IMR-90 (cell line): ENCODE results near the gene AFAP1L1. TPM values are rescaled to one million over a fixed set of nuclear protein-coding genes. Genes with fewer than 3 reads are reported as not detected.

Experiments
- ATAC-seq: fragments of 200-7000 bp; cut with Tn5 transposase; 2 replicates; pipeline ENCODE4 v1.9.1; 2020; ENCODE audit warnings: low read depth, mild to moderate bottlenecking, moderate library complexity
- BruUV-seq: library from RNA; stranded (reverse); fragments of 400-500 nt; replicated peaks from 2 replicates; lab custom pipeline; 2021; lab: Mats Ljungman, UMichigan
- CTCF ChIA-PET: fragments of 300-600 bp; formaldehyde crosslinking; extraction: SDS; loops from one replicate; lab custom pipeline; 2021; ENCODE audit warnings: antibody characterized with exemption; lab: Yijun Ruan, JAX
- POLR2A ChIA-PET: fragments of 300-600 bp; sonication (Branson Sonifier 250); formaldehyde crosslinking; loops from one replicate; lab custom pipeline; 2022; ENCODE audit warnings: antibody characterized with exemption; ENCODE audit not compliant: unreplicated experiment; lab: Charles Lee
- DNase-seq: peaks from one replicate; pipeline ENCODE4 v3.0.0; 2013
- H2AFZ ChIP-seq: replicated peaks from 2 replicates; pipeline ENCODE3; 2013; ENCODE audit warnings: low read length, mild to moderate bottlenecking; ENCODE audit not compliant: poor library complexity
- H2AK5ac ChIP-seq: 2 replicates; pipeline ENCODE4 v1.6.1; 2013; ENCODE audit warnings: low read depth, low read length, inconsistent platforms
- H2AK9ac ChIP-seq: replicated peaks from 2 replicates; pipeline ENCODE3; 2013; ENCODE audit warnings: mild to moderate bottlenecking, low read depth, low read length, moderate library complexity; ENCODE audit not compliant: poor library complexity
- H2BK120ac ChIP-seq: 2 replicates; pipeline ENCODE4 v1.6.1; 2013; ENCODE audit warnings: low read depth, low read length, inconsistent platforms
- H2BK15ac ChIP-seq: 3 replicates; pipeline ENCODE4 v1.6.1; 2013; ENCODE audit warnings: low read depth, low read length, inconsistent platforms
- H2BK20ac ChIP-seq: 2 replicates; pipeline ENCODE4 v1.6.1; 2013; ENCODE audit warnings: low read depth, mild to moderate bottlenecking, inconsistent platforms, low read length, moderate library complexity
- H2BK5ac ChIP-seq: 2 replicates; pipeline ENCODE4 v1.6.1; 2013; ENCODE audit warnings: mild to moderate bottlenecking, low read depth, low read length, inconsistent platforms; ENCODE audit not compliant: poor library complexity, severe bottlenecking
- H3K14ac ChIP-seq: replicated peaks from 2 replicates; pipeline ENCODE4 v1.6.1; 2013; ENCODE audit warnings: low read depth, low read length, inconsistent platforms
- H3K18ac ChIP-seq: 2 replicates; pipeline ENCODE4 v1.6.1; 2013; ENCODE audit warnings: low read depth, low read length, control low read depth
- H3K23ac ChIP-seq: 2 replicates; pipeline ENCODE4 v1.6.1; 2013; ENCODE audit warnings: low read depth, low read length, inconsistent platforms
- H3K27ac ChIP-seq: 2 replicates; pipeline ENCODE4 v1.5.1; 2013; ENCODE audit warnings: mild to moderate bottlenecking, control low read depth, low read length; ENCODE audit not compliant: insufficient read depth
- H3K27me3 ChIP-seq: 2 replicates; pipeline ENCODE4 v1.6.1; 2013; ENCODE audit warnings: low read length; ENCODE audit not compliant: control insufficient read depth, insufficient read depth
- H3K36me3 ChIP-seq: 2 replicates; pipeline ENCODE4 v1.6.1; 2013; ENCODE audit warnings: low read length, mixed read lengths; ENCODE audit not compliant: control insufficient read depth, insufficient read depth
- H3K4ac ChIP-seq: 2 replicates; pipeline ENCODE4 v1.6.1; 2013; ENCODE audit warnings: low read depth, low read length, inconsistent platforms
- H3K4me1 ChIP-seq: 2 replicates; pipeline ENCODE4 v1.6.1; 2013; ENCODE audit warnings: low read length, mixed read lengths; ENCODE audit not compliant: control insufficient read depth, insufficient read depth
- H3K4me2 ChIP-seq: 2 replicates; pipeline ENCODE4 v1.6.1; 2013; ENCODE audit warnings: low read depth, mild to moderate bottlenecking, control low read depth, low read length, moderate library complexity
- H3K4me3 ChIP-seq: 2 replicates; pipeline ENCODE4 v1.5.1; 2013; ENCODE audit warnings: low read depth, mild to moderate bottlenecking, control low read depth, low read length, moderate library complexity; ENCODE audit not compliant: insufficient read depth
- H3K56ac ChIP-seq: 2 replicates; pipeline ENCODE4 v1.6.1; 2013; ENCODE audit warnings: low read length, inconsistent platforms; ENCODE audit not compliant: insufficient read depth; ENCODE audit errors: extremely low read depth
- H3K79me1 ChIP-seq, 2 experiments: 2 replicates each; pipeline ENCODE4 v1.6.1; 2013; ENCODE audit warnings: low read length in 2 of 2, inconsistent platforms in 1 of 2, low read depth in 1 of 2
- H3K9ac ChIP-seq: 2 replicates; pipeline ENCODE4 v1.6.1; 2013; ENCODE audit warnings: low read depth, low read length, control low read depth
- H3K9me1 ChIP-seq: 2 replicates; pipeline ENCODE4 v1.6.1; 2013; ENCODE audit warnings: low read length, inconsistent platforms; ENCODE audit not compliant: insufficient read depth
- H3K9me3 ChIP-seq: 2 replicates; pipeline ENCODE4 v1.6.1; 2013; ENCODE audit warnings: low read length; ENCODE audit not compliant: control insufficient read depth, insufficient read depth
- H4K20me1 ChIP-seq: 2 replicates; pipeline ENCODE4 v1.6.1; 2013; ENCODE audit warnings: low read length, inconsistent platforms; ENCODE audit not compliant: insufficient read depth
- H4K5ac ChIP-seq: 2 replicates; pipeline ENCODE4 v1.6.1; 2013; ENCODE audit warnings: mild to moderate bottlenecking, low read depth, low read length, control low read depth
- H4K8ac ChIP-seq, 2 experiments: 2 replicates each; pipeline ENCODE4 v1.6.1; 2013; ENCODE audit warnings: low read depth in 2 of 2, low read length in 2 of 2, control low read depth in 1 of 2, inconsistent platforms in 1 of 2
- H4K91ac ChIP-seq: 2 replicates; pipeline ENCODE4 v1.6.1; 2013; ENCODE audit warnings: low read depth, low read length, inconsistent platforms; ENCODE audit not compliant: insufficient read depth
- CEBPB ChIP-seq: IDR thresholded peaks from 2 replicates; pipeline ENCODE4 v1.6.1; 2012; ENCODE audit warnings: low read depth, low read length, improper control_type of control experiment
- CHD1 ChIP-seq: IDR thresholded peaks from 2 replicates; pipeline ENCODE4 v1.6.1; 2012; ENCODE audit warnings: low read depth, low read length, improper control_type of control experiment
- FOS ChIP-seq: fragments of 150-350 bp; IDR thresholded peaks from 2 replicates; pipeline ENCODE4 v1.6.1; 2016; ENCODE audit warnings: low read depth, low read length
- MAZ ChIP-seq: IDR thresholded peaks from 2 replicates; pipeline ENCODE4 v1.6.1; 2012; ENCODE audit warnings: low read depth, mild to moderate bottlenecking, low read length, improper control_type of control experiment, moderate library complexity, borderline replicate concordance
- NFE2L2 ChIP-seq: fragments of 150-350 bp; IDR thresholded peaks from 2 replicates; pipeline ENCODE4 v1.6.1; 2016; ENCODE audit warnings: low read depth, mild to moderate bottlenecking, low read length
- RAD21 ChIP-seq: IDR thresholded peaks from 2 replicates; pipeline ENCODE4 v1.6.1; 2012; ENCODE audit warnings: low read length, improper control_type of control experiment
- SMC3 ChIP-seq: fragments of 150-350 bp; IDR thresholded peaks from 2 replicates; pipeline ENCODE4 v1.6.1; 2016; ENCODE audit warnings: low read depth, mild to moderate bottlenecking, antibody characterized with exemption, low read length, moderate library complexity
- WGBS, 2 experiments: methylation state at CpG; one replicate each; pipeline versions ENCODE4 v1.1.5 to v1.1.7; 2013; ENCODE audit warnings: missing lambda C conversion rate in 2 of 2; ENCODE audit not compliant: insufficient read length in 1 of 2; ENCODE audit errors: extremely low coverage in 2 of 2; 5-methylcytosine and 5-hydroxymethylcytosine counted together
- dilution Hi-C: fragments of 300-500 bp; cut with HindIII; formaldehyde crosslinking; loops from one replicate; pipeline ENCODE4 v1.14.3; 2018; ENCODE audit warnings: low sequenced_read_pairs; ENCODE audit not compliant: unreplicated experiment
- in situ Hi-C: fragments of 300-500 bp; cut with MboI; formaldehyde crosslinking; loops from 3 replicates; pipeline ENCODE4 v1.14.3; 2019; ENCODE audit warnings: low sequenced_read_pairs, inconsistent platforms, mixed read lengths
- intact Hi-C: fragments of 100-400 bp; cut with micrococcal nuclease; formaldehyde crosslinking; loops from 2 replicates; pipeline ENCODE4 v1.10.0; 2022
- polyA plus RNA-seq, 3 experiments: library from polyadenylated mRNA; depleted of rRNA; stranded (reverse); fragments of >200 nt; gene quantifications; 2 replicates each; pipeline ENCODE4 v1.2.3, GENCODE V29; 2012; ENCODE audit warnings: low replicate concordance in 1 of 3
- total RNA-seq: library from RNA; depleted of rRNA; stranded (reverse); fragments of >200 nt; gene quantifications from 2 replicates; pipeline ENCODE4 v1.2.3, GENCODE V29; 2012
- TF ChIP-seq, protein P1 (sequence below): fragments of 150-350 bp; IDR thresholded peaks from 2 replicates; pipeline ENCODE4 v1.6.1; 2016; ENCODE audit warnings: low read depth, mild to moderate bottlenecking, low read length, moderate library complexity, borderline replicate concordance
- TF ChIP-seq, protein P2 (sequence below): conservative IDR thresholded peaks from 2 replicates; pipeline ENCODE4 v1.5.1; 2012; ENCODE audit warnings: mild to moderate bottlenecking, low read depth, low read length, improper control_type of control experiment

Gene AFAP1L1
- total and polyA plus RNA-seq, 2 of the 4 experiments (the other 2 are of a cell fraction), result 3.3 to 5.7 TPM

DNA sequence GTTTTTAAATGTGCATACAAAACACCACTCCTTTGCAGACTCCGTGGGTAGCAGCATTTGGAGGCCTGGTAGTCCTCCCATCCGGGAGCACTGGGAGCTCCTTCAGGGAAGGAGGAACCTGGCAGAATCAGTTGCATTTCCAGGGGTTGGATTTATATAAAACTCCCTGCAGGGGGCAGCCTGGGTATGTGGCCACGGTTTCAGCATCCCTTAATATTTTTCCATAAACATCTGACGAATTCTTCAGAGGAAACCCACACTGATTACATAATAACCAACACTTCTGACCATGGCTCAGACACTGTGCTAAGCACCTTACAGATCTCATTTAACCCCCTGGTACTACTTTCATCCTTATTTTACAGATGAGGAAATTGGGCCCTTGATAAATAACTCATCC is 6.1 kb upstream of the AFAP1L1 start:
- in situ Hi-C loops, result loop anchor here (10.0 kb wide), 1 partner anchor 531 kb away; no protein-coding TSS in a partner anchor
- DNase-seq, result peak; percentile 72

More for the DNA sequence above, 6.1 kb upstream of the AFAP1L1 start:
- H3K27me3 ChIP-seq, result no peaks in the 10 kb centered on the region
- H2BK15ac ChIP-seq, result no peak overlapping the region
- no peak overlapping the region for H2AK5ac ChIP-seq
- no peak overlapping the region for H4K5ac ChIP-seq
- H3K23ac ChIP-seq, result no peak overlapping the region
- no peak overlapping the region for H3K4me3 ChIP-seq
- no peak overlapping the region for H2BK20ac ChIP-seq
- H2BK5ac ChIP-seq, result no peak overlapping the region
- H3K9me1 ChIP-seq, result no peaks in the 10 kb centered on the region
- no peak overlapping the region for H3K18ac ChIP-seq
- H4K91ac ChIP-seq, result no peak overlapping the region
- H3K36me3 ChIP-seq, result no peaks in the 10 kb centered on the region
- H3K27ac ChIP-seq, result no peak overlapping the region
- no peak overlapping the region for H2AFZ ChIP-seq
- no peak overlapping the region for H3K56ac ChIP-seq
- peak; percentile 84 for ATAC-seq
- dilution Hi-C loops, result no loop called here
- H3K4ac ChIP-seq, result no peak overlapping the region
- no peak overlapping the region for H4K8ac ChIP-seq
- no peak overlapping the region for H2AK9ac ChIP-seq
- BruUV-seq, result no TSS peak
- ChIA-PET POLR2A (no interaction called here), CTCF (interaction anchor here (1.2 to 1.9 kb wide), 4 partner anchors 10 to 102 kb away, joined by 3 to 9 read pairs (median 5); no protein-coding TSS in a partner anchor)
- TF ChIP-seq NFE2L2 (no peak), RAD21 (peak; percentile 50; the same call in 1 of the 2 replicates), SMC3 (peak; percentile 40; the same call in 1 of the 2 replicates), FOS (no peak), CEBPB (peak; percentile 43; the same call in 1 of the 2 replicates), CHD1 (no peak), MAZ (no peak)
- TF ChIP-seq, protein P1, sequence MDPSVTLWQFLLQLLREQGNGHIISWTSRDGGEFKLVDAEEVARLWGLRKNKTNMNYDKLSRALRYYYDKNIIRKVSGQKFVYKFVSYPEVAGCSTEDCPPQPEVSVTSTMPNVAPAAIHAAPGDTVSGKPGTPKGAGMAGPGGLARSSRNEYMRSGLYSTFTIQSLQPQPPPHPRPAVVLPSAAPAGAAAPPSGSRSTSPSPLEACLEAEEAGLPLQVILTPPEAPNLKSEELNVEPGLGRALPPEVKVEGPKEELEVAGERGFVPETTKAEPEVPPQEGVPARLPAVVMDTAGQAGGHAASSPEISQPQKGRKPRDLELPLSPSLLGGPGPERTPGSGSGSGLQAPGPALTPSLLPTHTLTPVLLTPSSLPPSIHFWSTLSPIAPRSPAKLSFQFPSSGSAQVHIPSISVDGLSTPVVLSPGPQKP, result no peak
- TF ChIP-seq, protein P2, sequence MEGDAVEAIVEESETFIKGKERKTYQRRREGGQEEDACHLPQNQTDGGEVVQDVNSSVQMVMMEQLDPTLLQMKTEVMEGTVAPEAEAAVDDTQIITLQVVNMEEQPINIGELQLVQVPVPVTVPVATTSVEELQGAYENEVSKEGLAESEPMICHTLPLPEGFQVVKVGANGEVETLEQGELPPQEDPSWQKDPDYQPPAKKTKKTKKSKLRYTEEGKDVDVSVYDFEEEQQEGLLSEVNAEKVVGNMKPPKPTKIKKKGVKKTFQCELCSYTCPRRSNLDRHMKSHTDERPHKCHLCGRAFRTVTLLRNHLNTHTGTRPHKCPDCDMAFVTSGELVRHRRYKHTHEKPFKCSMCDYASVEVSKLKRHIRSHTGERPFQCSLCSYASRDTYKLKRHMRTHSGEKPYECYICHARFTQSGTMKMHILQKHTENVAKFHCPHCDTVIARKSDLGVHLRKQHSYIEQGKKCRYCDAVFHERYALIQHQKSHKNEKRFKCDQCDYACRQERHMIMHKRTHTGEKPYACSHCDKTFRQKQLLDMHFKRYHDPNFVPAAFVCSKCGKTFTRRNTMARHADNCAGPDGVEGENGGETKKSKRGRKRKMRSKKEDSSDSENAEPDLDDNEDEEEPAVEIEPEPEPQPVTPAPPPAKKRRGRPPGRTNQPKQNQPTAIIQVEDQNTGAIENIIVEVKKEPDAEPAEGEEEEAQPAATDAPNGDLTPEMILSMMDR, result peak; percentile 69
- no peak overlapping the region for H3K14ac ChIP-seq
- intact Hi-C loops, result loop anchor here (2.0 to 5.0 kb wide), 4 partner anchors 82 to 533 kb away; partner anchors contain the start of gene GRPEL2
- H3K9me3 ChIP-seq, result peaks cover 2% of the 10 kb centered on the region; the same call in 1 of the 2 replicates
- H4K20me1 ChIP-seq, result no peaks in the 10 kb centered on the region
- H2BK120ac ChIP-seq, result no peak overlapping the region
- no peaks in the 10 kb centered on the region for H3K79me1 ChIP-seq
- H3K4me1 ChIP-seq, result no peaks in the 10 kb centered on the region
- no peak overlapping the region for H3K9ac ChIP-seq
- WGBS, 2 experiments, result no CpG with 5 or more reads among the region's 4 CpGs
- no peak overlapping the region for H3K4me2 ChIP-seq
